ENCODE results near the gene LMF2. TPM values are rescaled to one million over a fixed set of nuclear protein-coding genes. Genes with fewer than 3 reads are reported as not detected.

The LMF2 gene
- total RNA-seq, 1 experiment from 2014 or later = 54.2 TPM

GRCh38 chr22:50532824-50533796, 25.6 kb upstream of the LMF2 start:
- no peak for TF ChIP-seq POLR2AphosphoS5 (IDR thresholded peaks at IDR 0.05; ENCODE audit: low read depth, low read length)
- no peak for TF ChIP-seq SIN3A (IDR thresholded peaks at IDR 0.05; ENCODE audit: borderline replicate concordance, insufficient read depth, low read depth, low read length)
- TF ChIP-seq CTCF (IDR thresholded peaks at IDR 0.05) = no peak
- no peak for TF ChIP-seq TCF7L2 (IDR thresholded peaks at IDR 0.05; ENCODE audit: low read depth, low read length)
- no peak for TF ChIP-seq REST (IDR thresholded peaks at IDR 0.05; ENCODE audit: insufficient read depth in 1 of 2, low read depth in 2 of 2, low read length in 1 of 2)
- no peaks in the 10 kb centered on the region; the same call in 1 of the 2 replicates for H3K36me3 ChIP-seq (ENCODE audit: control insufficient read depth, insufficient read depth, low read length)
- no peak for DNase-seq (ENCODE audit: low read depth, low spot score)
- in situ Hi-C loops (cut with HindIII; ENCODE audit: low pct_unique_long_range_greater_than_20kb, low sequenced_read_pairs) = no loop called here
- no peak for ATAC-seq
- ChIA-PET CTCF (no interaction called here), POLR2A (no interaction called here)
- H3K9me3 ChIP-seq (ENCODE audit: control insufficient read depth, insufficient read depth, low read depth, low read length) = no peaks in the 10 kb centered on the region
- intact Hi-C loops (cut with micrococcal nuclease; ENCODE audit: unreplicated experiment) = no loop called here
- H3K27me3 ChIP-seq (ENCODE audit: control insufficient read depth, insufficient read depth, low read length) = no peaks in the 10 kb centered on the region
- no peak overlapping the region for H3K4me3 ChIP-seq (ENCODE audit: low read depth in 2 of 2, low read length in 2 of 2)
- BruUV-seq (replicated peaks) = TSS peak; percentile 48
- peaks cover 3% of the 10 kb centered on the region for H3K4me1 ChIP-seq (ENCODE audit: control insufficient read depth, insufficient read depth, low read length)
- H3K27ac ChIP-seq (ENCODE audit: low read length) = peak overlapping the region; percentile 48; the same call in 1 of the 2 replicates

GRCh38 chr22:50531962-50532674, 24.6 kb upstream of the LMF2 start:
- in situ Hi-C loops (cut with HindIII; ENCODE audit: low pct_unique_long_range_greater_than_20kb, low sequenced_read_pairs) = no loop called here
- POLR2A ChIA-PET = interaction anchor here (0.5 to 0.7 kb wide), 2 partner anchors 80 to 162 kb away, joined by 4 to 15 read pairs; no protein-coding TSS in a partner anchor
- intact Hi-C loops (cut with micrococcal nuclease; ENCODE audit: unreplicated experiment) = no loop called here
- TF ChIP-seq POLR2AphosphoS5 (IDR thresholded peaks at IDR 0.05; ENCODE audit: low read depth, low read length) = 0 out of 2 replicates have a peak, but pooled peaks have one; percentile 13
- no peak for TF ChIP-seq REST (IDR thresholded peaks at IDR 0.05; ENCODE audit: insufficient read depth in 1 of 2, low read depth in 2 of 2, low read length in 1 of 2)
- peak; percentile 54 for ATAC-seq
- CTCF ChIA-PET = no interaction called here
- peak overlapping the region; percentile 57 for H3K27ac ChIP-seq (ENCODE audit: low read length)
- H3K4me3 ChIP-seq (ENCODE audit: low read depth in 2 of 2, low read length in 2 of 2) = peak overlapping the region; percentile 56 to 79
- H3K9me3 ChIP-seq (ENCODE audit: control insufficient read depth, insufficient read depth, low read depth, low read length) = no peaks in the 10 kb centered on the region
- DNase-seq (ENCODE audit: low read depth, low spot score) = no peak
- H3K36me3 ChIP-seq (ENCODE audit: control insufficient read depth, insufficient read depth, low read length) = no peaks in the 10 kb centered on the region; the same call in 1 of the 2 replicates
- BruUV-seq (replicated peaks) = no TSS peak
- no peaks in the 10 kb centered on the region for H3K27me3 ChIP-seq (ENCODE audit: control insufficient read depth, insufficient read depth, low read length)
- peaks cover 6% of the 10 kb centered on the region for H3K4me1 ChIP-seq (ENCODE audit: control insufficient read depth, insufficient read depth, low read length)
